Upper lobe of left lung (tissue), 4 donors: ENCODE measurements around the gene PPIE.

ENCODE experiments used
- CTCF ChIP-seq, 6 experiments: fragments of 450-650 bp in 4 of 6; fragments of 200-600 bp in 2 of 6; sonication (generic) in 2 of 6; IDR thresholded peaks; one replicate each; pipeline ENCODE4 v1.5.1; 2016 to 2019; ENCODE audit warnings: antibody characterized with exemption in 6 of 6
- EP300 ChIP-seq, 4 donors: sonication (generic); formaldehyde crosslinking; IDR thresholded peaks; one replicate each; pipeline ENCODE4 v1.5.1; 2017; ENCODE audit warnings: antibody characterized with exemption in 4 of 4, control low read depth in 2 of 4
- POLR2A ChIP-seq, 4 donors: fragments of 450-650 bp; IDR thresholded peaks; one replicate each; pipeline ENCODE4 v1.5.1; 2016 to 2017; ENCODE audit warnings: antibody characterized with exemption in 4 of 4, mild to moderate bottlenecking in 2 of 4

- no peak for TF ChIP-seq CTCF (IDR thresholded peaks at IDR 0.05)
- TF ChIP-seq EP300 (IDR thresholded peaks at IDR 0.05), result no peak
- no peak for TF ChIP-seq POLR2A (IDR thresholded peaks at IDR 0.05)
These were observed 64.0 kb downstream of the PPIE start for GRCh38 chr1:39802496-39803260.
